Activated T-cell treated with anti-CD3 and anti-CD28 coated beads for 4 hours (primary cell): ENCODE measurements around the gene SRM.
"Not testable (repeated sequence)": the region's sequence is repeated elsewhere in the genome, so short reads cannot be mapped to it uniquely, and the experiment has no call there.

Experiments used
- DNase-seq: peaks from one replicate; pipeline ENCODE4 v3.0.0-alpha.2; 2020

The SRM gene

GRCh38 chr1:11059968-11060830, at the start of gene SRM:
TSS of gene SRM (minus strand) at chr1:11060018. CDS start at chr1:11059943, 75 bp downstream.
- DNase-seq: peak; percentile 83

- no peak for DNase-seq
These were observed 49.4 kb upstream of the SRM start for GRCh38 chr1:11109047-11109760.

GRCh38 chr1:11107599-11107998, 47.8 kb upstream of the SRM start:
- DNase-seq: no peak

- no peak for DNase-seq
These were observed 45.8 kb upstream of the SRM start for GRCh38 chr1:11105586-11105985.

GRCh38 chr1:11101347-11101746, 41.5 kb upstream of the SRM start:
- DNase-seq: no peak

- not testable (repeated sequence) for DNase-seq
These were observed 41.0 kb upstream of the SRM start for GRCh38 chr1:11100806-11101205.

- no peak for DNase-seq
These were observed 40.3 kb upstream of the SRM start for GRCh38 chr1:11100149-11100493.

- peak; percentile 96 for DNase-seq
These were observed 39.7 kb upstream of the SRM start, which contains the start of gene EXOSC10 for GRCh38 chr1:11099310-11100148. TSS of gene EXOSC10 (minus strand) at chr1:11099869. CDS start at chr1:11099831, 38 bp downstream.

- no peak for DNase-seq
These were observed 39.1 kb upstream of the SRM start for GRCh38 chr1:11098931-11099309.

GRCh38 chr1:11083784-11084183, 24.0 kb upstream of the SRM start:
- not testable (repeated sequence) for DNase-seq

GRCh38 chr1:11080931-11081330, 21.1 kb upstream of the SRM start:
- no peak for DNase-seq

- DNase-seq: no peak
These were observed 18.8 kb upstream of the SRM start for GRCh38 chr1:11078631-11079030.

- DNase-seq: not testable (repeated sequence)
These were observed 13.6 kb upstream of the SRM start for GRCh38 chr1:11073398-11073797.

GRCh38 chr1:11072216-11072917, 12.5 kb upstream of the SRM start:
- DNase-seq: no peak

GRCh38 chr1:11071463-11072215, 11.8 kb upstream of the SRM start:
- DNase-seq: no peak

GRCh38 chr1:11070876-11071275, 11.1 kb upstream of the SRM start:
- no peak for DNase-seq

- DNase-seq: no peak
These were observed 9.0 kb upstream of the SRM start for GRCh38 chr1:11068600-11069473.

GRCh38 chr1:11067716-11068599, 8.1 kb upstream of the SRM start:
- DNase-seq: no peak

- no peak for DNase-seq
These were observed 6.0 kb upstream of the SRM start for GRCh38 chr1:11065796-11066195.

- DNase-seq: no peak
These were observed 5.1 kb upstream of the SRM start for GRCh38 chr1:11064942-11065341.
